RWPE1 (cell line): ENCODE results near the gene NRP1.

Experiments
- CTCF ChIA-PET: fragments of 350-600 bp; sonication (Branson Sonifier 250); formaldehyde crosslinking; extraction: SDS; loops from one replicate; lab custom pipeline; 2021; lab: Yijun Ruan, JAX
- POLR2A ChIA-PET: fragments of 400-600 bp; formaldehyde crosslinking; extraction: SDS; loops from one replicate; lab custom pipeline; 2020; ENCODE audit warnings: antibody characterized with exemption; ENCODE audit not compliant: low non-redundant PET; lab: Yijun Ruan, JAX
- DNase-seq: peaks from one replicate; pipeline ENCODE4 v3.0.0; 2012; ENCODE audit warnings: low spot score
- H3K27ac ChIP-seq: fragments of 450-650 bp; 2 replicates; pipeline ENCODE4 v1.5.1; 2017
- TF ChIP-seq, protein P1 (sequence below): fragments of 450-650 bp; conservative IDR thresholded peaks from 2 replicates; pipeline ENCODE4 v1.5.1; 2017; ENCODE audit warnings: low read depth, mild to moderate bottlenecking

The NRP1 gene

DNA sequence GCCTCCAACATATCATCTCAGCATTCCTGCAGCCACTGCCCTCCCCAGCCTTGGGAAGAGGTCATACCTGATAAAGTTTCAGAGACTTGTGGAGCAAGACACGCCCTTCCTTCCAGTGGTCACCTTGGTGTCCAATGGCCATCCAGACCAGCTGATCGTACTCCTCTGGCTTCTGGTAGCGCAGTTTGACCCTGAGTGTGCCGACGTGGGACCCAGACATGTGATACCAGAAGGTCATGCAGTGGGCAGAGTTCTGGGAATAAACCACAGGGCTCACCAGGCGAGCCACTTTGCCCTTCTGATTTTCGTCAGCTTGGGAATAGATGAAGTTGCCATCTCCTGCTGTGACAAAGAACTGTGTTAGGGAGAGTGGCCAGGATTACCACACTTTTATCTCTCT, 148.3 kb downstream of the NRP1 start:
- H3K27ac ChIP-seq = no peak overlapping the region
- ChIA-PET CTCF (no interaction called here), POLR2A (no interaction called here)
- no peak for DNase-seq
- TF ChIP-seq, protein P1, sequence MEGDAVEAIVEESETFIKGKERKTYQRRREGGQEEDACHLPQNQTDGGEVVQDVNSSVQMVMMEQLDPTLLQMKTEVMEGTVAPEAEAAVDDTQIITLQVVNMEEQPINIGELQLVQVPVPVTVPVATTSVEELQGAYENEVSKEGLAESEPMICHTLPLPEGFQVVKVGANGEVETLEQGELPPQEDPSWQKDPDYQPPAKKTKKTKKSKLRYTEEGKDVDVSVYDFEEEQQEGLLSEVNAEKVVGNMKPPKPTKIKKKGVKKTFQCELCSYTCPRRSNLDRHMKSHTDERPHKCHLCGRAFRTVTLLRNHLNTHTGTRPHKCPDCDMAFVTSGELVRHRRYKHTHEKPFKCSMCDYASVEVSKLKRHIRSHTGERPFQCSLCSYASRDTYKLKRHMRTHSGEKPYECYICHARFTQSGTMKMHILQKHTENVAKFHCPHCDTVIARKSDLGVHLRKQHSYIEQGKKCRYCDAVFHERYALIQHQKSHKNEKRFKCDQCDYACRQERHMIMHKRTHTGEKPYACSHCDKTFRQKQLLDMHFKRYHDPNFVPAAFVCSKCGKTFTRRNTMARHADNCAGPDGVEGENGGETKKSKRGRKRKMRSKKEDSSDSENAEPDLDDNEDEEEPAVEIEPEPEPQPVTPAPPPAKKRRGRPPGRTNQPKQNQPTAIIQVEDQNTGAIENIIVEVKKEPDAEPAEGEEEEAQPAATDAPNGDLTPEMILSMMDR = no peak

DNA sequence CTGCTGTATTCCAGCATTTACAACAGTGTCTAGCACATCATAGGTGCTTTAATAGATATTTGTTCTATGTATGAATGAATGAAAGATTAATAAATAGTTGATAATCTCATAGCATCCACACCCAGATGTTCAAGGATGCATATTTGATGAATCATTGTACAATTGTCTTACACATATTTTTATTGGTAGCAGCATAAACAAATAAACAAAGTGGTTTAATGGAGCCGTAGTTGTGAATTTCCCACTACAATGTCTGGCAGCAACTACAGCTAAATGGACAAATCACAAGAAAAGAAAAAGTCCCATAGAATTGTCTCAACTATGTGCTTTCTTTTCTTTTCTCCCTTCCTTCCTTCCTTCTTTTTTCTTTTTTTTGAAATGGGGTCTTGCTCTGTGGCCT, 150.8 kb downstream of the NRP1 start:
- ChIA-PET CTCF (no interaction called here), POLR2A (no interaction called here)
- DNase-seq = no peak
- H3K27ac ChIP-seq = no peak overlapping the region
- TF ChIP-seq, protein P1 = no peak

DNA sequence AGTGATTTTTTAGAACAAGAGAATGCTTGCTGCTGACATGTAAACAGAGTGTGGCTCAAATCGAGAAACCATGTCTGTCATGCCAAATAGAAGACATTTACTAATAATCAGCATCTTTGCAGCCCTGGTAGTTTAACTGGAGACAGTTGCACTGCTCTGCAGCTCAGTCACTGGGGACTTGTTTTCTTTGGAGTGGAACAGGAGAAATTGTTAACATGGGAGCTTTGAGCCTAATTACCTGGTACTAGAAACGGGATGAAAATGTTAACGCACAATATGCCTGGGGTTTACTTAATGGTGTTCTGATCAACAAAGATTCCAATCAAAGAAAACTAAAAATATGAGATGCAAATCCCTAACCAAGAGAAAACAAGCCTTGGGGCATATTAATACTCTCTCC, 153.5 kb downstream of the NRP1 start:
- TF ChIP-seq, protein P1 = no peak
- DNase-seq = no peak
- CTCF ChIA-PET = no interaction called here
- no peak overlapping the region for H3K27ac ChIP-seq
- POLR2A ChIA-PET = no interaction called here

DNA sequence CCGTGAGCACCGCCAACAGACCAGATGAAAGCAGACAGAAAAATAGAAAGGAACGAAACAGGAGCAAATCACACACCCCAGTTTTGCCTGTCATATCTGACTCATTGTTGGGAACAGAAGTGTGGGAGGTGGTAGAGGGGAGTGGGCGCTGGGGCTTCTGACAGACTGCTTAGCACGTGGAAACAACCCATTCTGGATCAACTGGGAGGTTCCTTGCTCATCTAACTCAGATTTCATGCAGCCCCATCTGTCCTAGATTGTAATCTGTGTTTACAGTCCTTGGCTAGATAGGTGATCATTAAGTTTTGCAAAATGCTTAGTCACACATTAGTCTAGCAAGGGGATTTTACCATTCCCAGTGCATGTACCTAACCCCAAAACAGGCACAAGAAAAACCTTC, 154.1 kb downstream of the NRP1 start:
- POLR2A ChIA-PET = no interaction called here
- no peak for DNase-seq
- CTCF ChIA-PET = no interaction called here
- TF ChIP-seq, protein P1 = no peak
- H3K27ac ChIP-seq = no peak overlapping the region

DNA sequence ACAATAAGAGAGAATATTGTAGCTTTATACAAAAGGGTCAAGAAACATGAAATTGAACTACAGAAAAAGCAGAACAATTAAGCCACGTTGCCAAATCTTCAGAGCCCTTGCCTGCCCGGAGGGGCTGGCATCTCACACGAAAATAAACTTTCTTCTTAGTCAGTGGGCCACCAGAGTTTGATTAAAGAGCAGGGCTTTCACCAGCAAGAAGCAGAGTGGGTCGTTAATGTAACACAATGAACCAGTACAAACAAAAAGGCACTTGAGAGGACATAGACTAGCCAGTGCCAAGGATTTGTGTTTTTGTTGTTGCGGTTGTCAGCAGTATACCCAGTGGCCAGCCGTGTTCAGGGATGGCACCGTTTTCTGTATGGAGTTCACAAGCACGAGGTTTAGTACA, 155.4 kb downstream of the NRP1 start:
- CTCF ChIA-PET = no interaction called here
- TF ChIP-seq, protein P1 = no peak
- DNase-seq = no peak
- POLR2A ChIA-PET = no interaction called here
- no peak overlapping the region for H3K27ac ChIP-seq

DNA sequence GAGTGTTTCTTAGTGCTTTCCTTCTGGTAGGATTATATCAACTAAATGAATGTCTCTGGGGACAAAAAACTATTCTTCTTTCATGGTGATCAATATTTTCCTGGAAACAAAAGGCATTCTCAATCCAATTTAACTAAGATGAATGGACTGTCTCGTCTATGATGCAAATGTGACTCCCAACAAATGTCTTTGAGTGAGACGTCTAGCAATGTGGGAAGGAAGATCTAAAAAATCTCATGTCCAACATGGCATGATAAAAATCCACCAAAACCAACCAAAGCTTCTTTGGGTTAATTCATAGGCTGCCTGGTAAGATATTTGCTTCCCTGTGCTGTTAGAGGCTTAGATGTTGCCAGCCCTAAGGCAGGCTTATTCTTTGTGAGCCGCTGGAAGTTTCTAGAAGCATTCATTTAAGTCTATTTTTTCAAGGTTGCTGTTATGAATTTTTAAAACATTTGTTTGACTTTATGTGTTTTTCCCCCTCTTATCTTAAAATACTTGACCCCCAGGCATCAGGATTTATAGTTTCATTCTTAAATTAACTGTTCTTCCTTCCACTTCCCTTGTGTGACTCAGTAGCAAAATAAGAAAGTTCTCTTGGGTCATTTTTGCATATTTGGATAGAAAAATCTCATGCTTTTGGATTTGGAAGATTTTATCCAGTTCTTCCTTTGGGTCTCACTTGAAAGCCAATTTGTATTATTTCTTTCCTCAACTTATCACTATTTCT, 156.3 kb downstream of the NRP1 start:
- TF ChIP-seq, protein P1 = no peak
- CTCF ChIA-PET = no interaction called here
- POLR2A ChIA-PET = no interaction called here
- no peak for DNase-seq
- no peak overlapping the region for H3K27ac ChIP-seq
